Measurements from ENCODE around the gene IRX4.

IRX4 gene

DNA sequence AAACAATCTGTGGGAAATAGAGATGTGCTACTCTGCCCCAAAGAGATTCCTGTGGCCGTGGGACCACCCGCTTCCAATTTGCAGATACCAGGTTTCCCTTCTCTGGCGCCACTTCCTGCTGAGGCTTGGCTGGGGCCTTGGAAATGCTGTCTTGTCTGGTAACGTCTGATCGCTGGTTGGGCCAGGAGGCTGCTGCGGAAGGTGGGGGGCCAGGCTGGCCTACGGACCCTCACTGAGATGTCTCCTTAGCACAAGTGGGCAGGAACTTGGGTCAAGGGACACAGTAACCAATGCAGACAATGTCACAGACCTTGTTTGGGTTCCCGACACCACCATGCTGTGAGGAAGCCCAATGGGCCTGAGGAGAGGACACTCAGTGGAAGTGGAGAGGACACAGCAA, 31.7 kb upstream of the IRX4 start:
- Histone ChIP-seq H3K4me1 (ENCODE audit: control insufficient read depth in 2 of 2, insufficient read depth in 2 of 2, low read length in 2 of 2) (no peaks in the 10 kb centered on the region), H3K9me3 (ENCODE audit: control insufficient read depth in 2 of 2, low read length in 2 of 2) (peaks cover 0 to 3% of the 10 kb centered on the region in 2 donors), H3K36me3 (ENCODE audit: control insufficient read depth in 2 of 2, insufficient read depth in 2 of 2, low read length in 2 of 2) (no peaks in the 10 kb centered on the region), H3K27me3 (ENCODE audit: control insufficient read depth in 2 of 2, insufficient read depth in 2 of 2, low read length in 2 of 2) (peaks cover 0 to 3% of the 10 kb centered on the region in 2 donors), H3K4me3 (ENCODE audit: low read length in 2 of 2) (no peak overlapping the region), H3K27ac (ENCODE audit: low read depth in 2 of 2, low read length in 2 of 2) (no peak overlapping the region), H3K9ac (ENCODE audit: low read depth in 1 of 2, low read length in 2 of 2) (no peak overlapping the region)

DNA sequence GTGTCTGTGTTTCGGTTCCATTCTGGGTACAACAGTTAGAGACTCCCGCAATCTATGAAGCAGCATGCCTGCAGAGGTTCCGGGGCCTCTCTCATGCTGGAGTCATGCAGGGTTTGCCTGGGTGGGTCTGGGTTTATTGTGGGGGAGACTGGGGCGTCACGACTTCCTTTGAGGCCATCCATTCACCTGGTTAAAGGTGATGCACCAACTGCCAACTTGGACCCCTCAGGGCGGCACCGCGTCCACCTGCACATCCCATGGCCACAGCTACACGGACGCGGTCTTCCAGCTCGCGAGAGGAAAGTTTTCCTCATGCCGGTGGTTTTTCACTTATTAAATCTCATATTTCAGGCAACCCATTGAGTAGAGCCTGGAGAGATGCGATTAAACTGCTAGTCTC, 30.9 kb upstream of the IRX4 start:
- Histone ChIP-seq H3K27me3 (ENCODE audit: control insufficient read depth in 2 of 2, insufficient read depth in 2 of 2, low read length in 2 of 2) (peaks cover 0 to 3% of the 10 kb centered on the region in 2 donors), H3K9me3 (ENCODE audit: control insufficient read depth in 2 of 2, low read length in 2 of 2) (peaks cover 0 to 3% of the 10 kb centered on the region in 2 donors), H3K9ac (ENCODE audit: low read depth in 1 of 2, low read length in 2 of 2) (no peak overlapping the region), H3K4me1 (ENCODE audit: control insufficient read depth in 2 of 2, insufficient read depth in 2 of 2, low read length in 2 of 2) (no peaks in the 10 kb centered on the region), H3K4me3 (ENCODE audit: low read length in 2 of 2) (no peak overlapping the region), H3K27ac (ENCODE audit: low read depth in 2 of 2, low read length in 2 of 2) (no peak overlapping the region), H3K36me3 (ENCODE audit: control insufficient read depth in 2 of 2, insufficient read depth in 2 of 2, low read length in 2 of 2) (no peaks in the 10 kb centered on the region)

DNA sequence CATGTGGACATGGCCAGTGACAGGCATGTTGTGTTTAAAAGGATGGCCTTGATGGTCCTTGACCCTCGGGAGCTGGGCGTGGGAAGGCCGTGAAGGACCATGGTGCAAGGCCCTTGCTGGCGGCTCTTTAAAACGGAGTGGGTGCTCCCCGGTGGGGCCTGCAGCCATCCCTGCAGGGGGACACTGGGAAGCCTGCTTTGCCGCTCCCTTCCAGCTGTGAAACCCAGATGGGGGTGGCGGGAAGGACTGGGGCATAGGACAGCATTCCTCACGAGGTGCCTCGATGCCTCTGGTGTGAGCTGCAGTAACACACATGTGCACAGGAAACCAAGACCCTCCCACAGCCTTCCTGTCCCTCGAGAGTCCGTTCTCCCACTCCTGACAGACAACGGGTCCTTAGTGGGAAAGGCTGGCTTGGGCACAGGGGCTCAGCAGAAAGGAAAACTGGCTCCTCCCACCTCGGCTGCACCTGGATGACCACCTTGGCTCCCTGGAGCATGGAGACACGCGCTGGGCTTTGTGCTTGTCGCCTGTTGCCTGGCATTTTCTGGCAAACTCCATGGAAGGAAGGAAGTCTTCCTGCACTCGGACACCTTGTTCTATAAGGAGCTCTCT, 30.3 kb upstream of the IRX4 start:
- H3K4me1 ChIP-seq (ENCODE audit: control insufficient read depth in 2 of 2, insufficient read depth in 2 of 2, low read length in 2 of 2): no peaks in the 10 kb centered on the region
- H3K4me3 ChIP-seq (ENCODE audit: low read length in 2 of 2): no peak overlapping the region
- H3K9ac ChIP-seq (ENCODE audit: low read depth in 1 of 2, low read length in 2 of 2): no peak overlapping the region
- H3K36me3 ChIP-seq (ENCODE audit: control insufficient read depth in 2 of 2, insufficient read depth in 2 of 2, low read length in 2 of 2): no peaks in the 10 kb centered on the region
- peaks cover 0 to 3% of the 10 kb centered on the region in 2 donors for H3K27me3 ChIP-seq (ENCODE audit: control insufficient read depth in 2 of 2, insufficient read depth in 2 of 2, low read length in 2 of 2)
- H3K9me3 ChIP-seq (ENCODE audit: control insufficient read depth in 2 of 2, low read length in 2 of 2): peaks cover 0 to 3% of the 10 kb centered on the region in 2 donors
- H3K27ac ChIP-seq (ENCODE audit: low read depth in 2 of 2, low read length in 2 of 2): no peak overlapping the region

GRCh38 chr5:1911773-1912235, 29.1 kb upstream of the IRX4 start:
- peaks cover 0 to 3% of the 10 kb centered on the region in 2 donors for H3K9me3 ChIP-seq (ENCODE audit: control insufficient read depth in 2 of 2, low read length in 2 of 2)
- H3K27ac ChIP-seq (ENCODE audit: low read depth in 2 of 2, low read length in 2 of 2): no peak overlapping the region
- H3K36me3 ChIP-seq (ENCODE audit: control insufficient read depth in 2 of 2, insufficient read depth in 2 of 2, low read length in 2 of 2): no peaks in the 10 kb centered on the region
- H3K9ac ChIP-seq (ENCODE audit: low read depth in 1 of 2, low read length in 2 of 2): no peak overlapping the region
- H3K4me3 ChIP-seq (ENCODE audit: low read length in 2 of 2): no peak overlapping the region
- H3K4me1 ChIP-seq (ENCODE audit: control insufficient read depth in 2 of 2, insufficient read depth in 2 of 2, low read length in 2 of 2): no peaks in the 10 kb centered on the region
- H3K27me3 ChIP-seq (ENCODE audit: control insufficient read depth in 2 of 2, insufficient read depth in 2 of 2, low read length in 2 of 2): peaks cover 0 to under 1% of the 10 kb centered on the region in 2 donors

DNA sequence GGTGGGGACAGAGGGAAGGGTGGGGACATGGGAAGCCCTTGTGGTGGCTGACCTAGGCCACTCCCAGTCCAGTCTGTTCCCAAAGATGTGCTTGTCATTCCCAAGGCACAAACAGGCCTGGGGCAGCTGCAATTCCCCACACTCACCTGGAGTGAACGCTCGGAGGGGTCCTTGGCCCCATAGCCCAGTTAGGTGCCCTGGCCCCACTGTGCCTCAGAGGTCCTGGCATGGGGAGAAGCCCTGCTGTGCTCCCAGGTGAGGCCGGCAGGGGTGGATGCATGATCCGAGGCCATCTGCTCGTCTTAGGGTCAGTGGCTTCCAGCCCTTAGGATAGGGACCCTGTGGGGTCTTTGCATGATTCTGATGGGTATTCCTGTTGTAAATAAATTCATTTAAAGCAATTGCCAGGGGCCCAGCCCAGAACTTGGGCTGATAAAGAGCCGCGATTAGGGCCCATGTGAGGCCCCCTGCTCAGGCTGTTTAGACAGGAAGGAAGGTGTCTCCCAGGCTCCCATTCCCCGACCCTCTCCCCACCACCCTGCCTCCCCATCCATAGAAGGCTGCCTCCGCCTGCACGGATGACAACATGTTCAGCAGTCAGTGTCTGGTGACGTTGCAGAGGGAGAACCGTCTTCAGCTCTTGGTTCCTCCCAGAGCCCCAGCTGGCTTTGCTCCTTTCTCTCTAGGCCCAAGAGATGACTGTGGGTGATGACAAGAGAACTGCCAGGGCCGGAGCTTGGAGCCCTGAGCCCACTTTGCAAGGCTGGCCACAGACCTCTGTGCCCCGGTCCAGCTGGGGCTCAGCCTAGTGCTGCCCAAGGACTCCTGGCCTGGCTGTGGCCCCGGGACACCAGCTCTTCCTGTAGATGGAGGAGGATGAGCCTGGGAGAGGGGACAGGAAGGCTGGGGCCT, 28.4 kb upstream of the IRX4 start:
- Histone ChIP-seq H3K36me3 (ENCODE audit: control insufficient read depth in 2 of 2, insufficient read depth in 2 of 2, low read length in 2 of 2) (no peaks in the 10 kb centered on the region), H3K4me3 (ENCODE audit: low read length in 2 of 2) (no peak overlapping the region)

DNA sequence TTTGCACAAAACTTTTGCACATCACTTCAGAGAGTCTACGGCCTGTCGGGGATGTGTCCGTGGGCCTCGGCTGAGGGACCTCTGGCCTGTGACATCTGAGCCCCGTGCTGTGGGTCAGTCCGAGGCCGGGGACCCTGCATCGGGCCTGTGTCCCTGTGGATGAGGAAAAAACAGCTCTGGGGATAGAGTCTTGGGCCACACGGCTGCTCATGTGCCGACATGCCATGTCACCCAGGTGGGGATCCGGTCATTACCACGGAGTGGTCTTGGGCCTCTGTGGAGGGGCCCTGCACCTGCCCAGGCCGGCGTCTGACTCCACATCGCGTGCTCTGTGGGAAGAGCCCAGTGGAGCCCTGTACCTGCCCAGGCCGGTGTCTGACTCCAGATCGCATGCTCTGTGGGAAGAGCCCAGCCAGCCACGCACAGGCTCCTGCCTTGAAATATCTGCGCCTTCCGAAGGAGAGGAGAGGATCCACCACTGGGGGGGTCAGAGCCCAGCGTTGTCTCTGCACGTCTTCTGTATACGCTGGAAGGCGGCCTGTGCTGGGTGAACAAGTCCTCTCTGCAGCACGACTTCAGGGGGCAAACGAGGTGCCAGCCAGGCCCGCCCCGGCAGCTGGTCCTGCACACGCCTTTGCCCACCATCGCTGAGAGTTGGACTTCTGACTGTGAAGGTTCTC, 27.5 kb upstream of the IRX4 start:
- Histone ChIP-seq H3K27me3 (ENCODE audit: control insufficient read depth in 2 of 2, insufficient read depth in 2 of 2, low read length in 2 of 2) (no peaks in the 10 kb centered on the region), H3K9me3 (ENCODE audit: control insufficient read depth in 2 of 2, low read length in 2 of 2) (peaks cover 0 to 3% of the 10 kb centered on the region in 2 donors), H3K36me3 (ENCODE audit: control insufficient read depth in 2 of 2, insufficient read depth in 2 of 2, low read length in 2 of 2) (no peaks in the 10 kb centered on the region), H3K4me3 (ENCODE audit: low read length in 2 of 2) (no peak overlapping the region), H3K9ac (ENCODE audit: low read depth in 1 of 2, low read length in 2 of 2) (no peak overlapping the region), H3K4me1 (ENCODE audit: control insufficient read depth in 2 of 2, insufficient read depth in 2 of 2, low read length in 2 of 2) (no peaks in the 10 kb centered on the region), H3K27ac (ENCODE audit: low read depth in 2 of 2, low read length in 2 of 2) (no peak overlapping the region)

More for the DNA sequence above, 28.4 kb upstream of the IRX4 start:
- peaks cover 0 to 3% of the 10 kb centered on the region in 2 donors for H3K9me3 ChIP-seq (ENCODE audit: control insufficient read depth in 2 of 2, low read length in 2 of 2)
- H3K27me3 ChIP-seq (ENCODE audit: control insufficient read depth in 2 of 2, insufficient read depth in 2 of 2, low read length in 2 of 2): no peaks in the 10 kb centered on the region
- H3K27ac ChIP-seq (ENCODE audit: low read depth in 2 of 2, low read length in 2 of 2): no peak overlapping the region
- no peak overlapping the region for H3K9ac ChIP-seq (ENCODE audit: low read depth in 1 of 2, low read length in 2 of 2)
- H3K4me1 ChIP-seq (ENCODE audit: control insufficient read depth in 2 of 2, insufficient read depth in 2 of 2, low read length in 2 of 2): no peaks in the 10 kb centered on the region

GRCh38 chr5:1909346-1909985, 26.7 kb upstream of the IRX4 start:
- no peaks in the 10 kb centered on the region for H3K36me3 ChIP-seq (ENCODE audit: control insufficient read depth in 2 of 2, insufficient read depth in 2 of 2, low read length in 2 of 2)
- H3K27me3 ChIP-seq (ENCODE audit: control insufficient read depth in 2 of 2, insufficient read depth in 2 of 2, low read length in 2 of 2): no peaks in the 10 kb centered on the region
- no peak overlapping the region for H3K9ac ChIP-seq (ENCODE audit: low read depth in 1 of 2, low read length in 2 of 2)
- H3K9me3 ChIP-seq (ENCODE audit: control insufficient read depth in 2 of 2, low read length in 2 of 2): peaks cover 0 to 2% of the 10 kb centered on the region in 2 donors
- no peak overlapping the region for H3K4me3 ChIP-seq (ENCODE audit: low read length in 2 of 2)
- no peak overlapping the region for H3K27ac ChIP-seq (ENCODE audit: low read depth in 2 of 2, low read length in 2 of 2)
- no peaks in the 10 kb centered on the region for H3K4me1 ChIP-seq (ENCODE audit: control insufficient read depth in 2 of 2, insufficient read depth in 2 of 2, low read length in 2 of 2)

DNA sequence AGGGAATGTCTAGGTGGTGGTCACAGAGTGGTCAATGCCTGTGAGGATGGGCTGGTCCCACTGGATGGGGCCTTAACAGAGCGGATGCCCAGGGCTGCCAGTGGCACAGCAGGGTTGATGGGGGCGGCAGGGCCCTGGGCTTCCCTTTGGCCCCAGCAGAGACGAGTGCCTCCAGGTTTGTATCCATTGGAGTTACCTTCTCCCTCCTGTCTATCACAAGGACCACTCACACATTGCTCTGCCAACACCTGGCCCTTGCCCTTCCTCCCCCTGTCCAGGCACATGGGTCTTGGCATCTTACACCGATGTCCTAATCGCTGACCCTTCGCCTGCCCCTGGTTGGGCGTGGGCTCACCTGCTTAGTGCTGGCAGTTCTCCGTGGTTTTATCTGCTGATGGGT, 26.2 kb upstream of the IRX4 start:
- Histone ChIP-seq H3K9ac (ENCODE audit: low read depth in 1 of 2, low read length in 2 of 2) (no peak overlapping the region), H3K9me3 (ENCODE audit: control insufficient read depth in 2 of 2, low read length in 2 of 2) (peaks cover 0 to 4% of the 10 kb centered on the region in 2 donors), H3K27me3 (ENCODE audit: control insufficient read depth in 2 of 2, insufficient read depth in 2 of 2, low read length in 2 of 2) (no peaks in the 10 kb centered on the region), H3K27ac (ENCODE audit: low read depth in 2 of 2, low read length in 2 of 2) (no peak overlapping the region), H3K4me1 (ENCODE audit: control insufficient read depth in 2 of 2, insufficient read depth in 2 of 2, low read length in 2 of 2) (no peaks in the 10 kb centered on the region), H3K36me3 (ENCODE audit: control insufficient read depth in 2 of 2, insufficient read depth in 2 of 2, low read length in 2 of 2) (no peaks in the 10 kb centered on the region), H3K4me3 (ENCODE audit: low read length in 2 of 2) (no peak overlapping the region)

- H3K4me3 ChIP-seq (ENCODE audit: low read length in 2 of 2): no peak overlapping the region
Measured at GRCh38 chr5:1907616-1908015, 24.9 kb upstream of the IRX4 start.

More at GRCh38 chr5:1907616-1908015, 24.9 kb upstream of the IRX4 start:
- no peaks in the 10 kb centered on the region for H3K27me3 ChIP-seq (ENCODE audit: control insufficient read depth in 2 of 2, insufficient read depth in 2 of 2, low read length in 2 of 2)
- no peaks in the 10 kb centered on the region for H3K4me1 ChIP-seq (ENCODE audit: control insufficient read depth in 2 of 2, insufficient read depth in 2 of 2, low read length in 2 of 2)
- no peaks in the 10 kb centered on the region for H3K36me3 ChIP-seq (ENCODE audit: control insufficient read depth in 2 of 2, insufficient read depth in 2 of 2, low read length in 2 of 2)
- no peak overlapping the region for H3K9ac ChIP-seq (ENCODE audit: low read depth in 1 of 2, low read length in 2 of 2)
- peaks cover 0 to 4% of the 10 kb centered on the region in 2 donors for H3K9me3 ChIP-seq (ENCODE audit: control insufficient read depth in 2 of 2, low read length in 2 of 2)
- no peak overlapping the region for H3K27ac ChIP-seq (ENCODE audit: low read depth in 2 of 2, low read length in 2 of 2)

All from mucosa of rectum (tissue), 2 donors.